Pancreas (tissue), 10 donors: Measurements from ENCODE around the gene ZNF831. TPM values are rescaled to one million over a fixed set of nuclear protein-coding genes. Genes with fewer than 3 reads are reported as not detected.

Source experiments
- ATAC-seq, 4 donors: fragments of 200-7000 bp; cut with Tn5 transposase; one replicate each; pipeline versions ENCODE4 v1.8.0 to v1.9.1; 2020; ENCODE audit warnings: mild to moderate bottlenecking in 4 of 4, moderate library complexity in 4 of 4
- DNase-seq, 6 donors: peaks; one replicate each; pipeline ENCODE4 v3.0.0-alpha.2; 2020
- FAIRE-seq: peaks from 2 replicates; lab custom pipeline; 2012; peaks lifted over from hg19 to GRCh38; lab: Jason Lieb, UNC
- H3K27ac ChIP-seq, 4 donors: fragments of 200-600 bp; sonication (generic); 1 replicate in 3 of 4; 2 replicates in 1 of 4; pipeline versions ENCODE4 v1.5.0 to v1.8.0; 2020
- H3K27me3 ChIP-seq, 4 donors: fragments of 200-600 bp; one replicate each; pipeline ENCODE4 v1.8.0; 2021
- H3K36me3 ChIP-seq, 3 donors: fragments of 200-600 bp; sonication (generic) in 1 of 3; one replicate each; pipeline versions ENCODE4 v1.5.0 to v1.8.0; 2020 to 2021
- H3K4me1 ChIP-seq, 3 donors: fragments of 200-600 bp; one replicate each; pipeline ENCODE4 v1.8.0; 2021
- H3K4me3 ChIP-seq, 4 donors: fragments of 200-600 bp; sonication (generic) in 2 of 4; one replicate each; pipeline versions ENCODE4 v1.5.0 to v1.8.0; 2020 to 2021
- H3K9me3 ChIP-seq, 4 donors: fragments of 200-600 bp; one replicate each; pipeline ENCODE4 v1.8.0; 2021
- CTCF ChIP-seq, 4 donors: fragments of 200-600 bp; sonication (generic) in 3 of 4; IDR thresholded peaks; one replicate each; pipeline versions ENCODE4 v1.5.0 to v1.8.0; 2021; ENCODE audit warnings: antibody characterized with exemption in 4 of 4
- WGBS, 2 donors: extraction: QIAGEN DNeasy Blood & Tissue Kit; methylation state at CpG; one replicate each; pipeline ENCODE4 v1.1.7; 2013; 5-methylcytosine and 5-hydroxymethylcytosine counted together
- intact Hi-C, 3 donors: fragments of 100-400 bp; cut with DNase I; formaldehyde crosslinking; loops; one replicate each; pipeline versions ENCODE4 v1.11.1 to v1.14.2; 2022
- polyA plus RNA-seq, 2 donors: library from polyadenylated mRNA; stranded (reverse); fragments of 200-250 nt; gene quantifications; one replicate each; pipeline ENCODE4 v1.2.3, GENCODE V29; 2013
- total RNA-seq, 6 donors: library from RNA; stranded (reverse); fragmentation: NEBNext Ultra II Directional in 4 of 6; extraction: Animal tissue kit (Norgen Biotek cat#: 25700) in 4 of 6; gene quantifications; one replicate each; pipeline versions ENCODE4 v1.2.1 to v1.2.4, GENCODE V29; 2021 to 2023
- donor health status: healthy with polysubstance abuse.
- donor health status: DM: no; HTN: no; CAD: no; lungs with moderate emphysema.
- donor health status: DM: no; HTN: no; CAD: no.
- donor health status: control.
- donor health status: control.
- donor health status: Bipolar disorder and iron deficiency.
- donor health status: DM: yes; HTN: yes; CAD: no.
- donor health status: DM: no; HTN: no; CAD: no.
- donor health status: DM: no; HTN: no; CAD: no.
- donor health status: DM: yes; HTN: yes; CAD: no.

The ZNF831 gene
- total and polyA plus RNA-seq, 8 donors = 0.04 to 0.23 (median 0.16) TPM

GRCh38 chr20:59131551-59132285 is 31.9 kb upstream of the ZNF831 start:
- no peak for FAIRE-seq
- WGBS, 2 donors = 53 to 63% methylated on average over 6 of the region's 6 CpGs
- Histone ChIP-seq H3K9me3 (no peaks in the 10 kb centered on the region), H3K36me3 (no peaks in the 10 kb centered on the region), H3K27me3 (no peaks in the 10 kb centered on the region), H3K27ac (no peak overlapping the region), H3K4me1 (no peaks in the 10 kb centered on the region), H3K4me3 (no peak overlapping the region)
- no peak for DNase-seq
- TF ChIP-seq CTCF (IDR thresholded peaks at IDR 0.05) = no peak
- no peak for ATAC-seq
- intact Hi-C loops = no loop called here

GRCh38 chr20:59134182-59134581 is 29.4 kb upstream of the ZNF831 start:
- FAIRE-seq (no peak), DNase-seq (no peak), ATAC-seq (no peak)
- no peak for TF ChIP-seq CTCF (IDR thresholded peaks at IDR 0.05)
- WGBS, 2 donors = 59 to 71% methylated on average over 5 of the region's 5 CpGs
- intact Hi-C loops = no loop called here
- H3K4me3 ChIP-seq = no peak overlapping the region
- H3K4me1 ChIP-seq = no peaks in the 10 kb centered on the region
- H3K27me3 ChIP-seq = no peaks in the 10 kb centered on the region
- H3K9me3 ChIP-seq = no peaks in the 10 kb centered on the region
- H3K27ac ChIP-seq = no peak overlapping the region
- no peaks in the 10 kb centered on the region for H3K36me3 ChIP-seq

- intact Hi-C loops = no loop called here
- no peak overlapping the region for H3K4me3 ChIP-seq
- no peak for DNase-seq
- no peaks in the 10 kb centered on the region for H3K9me3 ChIP-seq
- H3K27me3 ChIP-seq = no peaks in the 10 kb centered on the region
- FAIRE-seq = no peak
- H3K36me3 ChIP-seq = no peaks in the 10 kb centered on the region
- H3K4me1 ChIP-seq = no peaks in the 10 kb centered on the region
- no peak for ATAC-seq
- H3K27ac ChIP-seq = no peak overlapping the region
- WGBS, 2 donors = 71 to 80% methylated on average over 3 of the region's 3 CpGs
- TF ChIP-seq CTCF (IDR thresholded peaks at IDR 0.05) = no peak
These were observed 28.5 kb upstream of the ZNF831 start for GRCh38 chr20:59135093-59135492.

- no peak for ATAC-seq
- no peak for TF ChIP-seq CTCF (IDR thresholded peaks at IDR 0.05)
- Histone ChIP-seq H3K4me3 (no peak overlapping the region), H3K4me1 (no peaks in the 10 kb centered on the region), H3K27me3 (no peaks in the 10 kb centered on the region), H3K36me3 (no peaks in the 10 kb centered on the region), H3K9me3 (no peaks in the 10 kb centered on the region), H3K27ac (no peak overlapping the region)
- intact Hi-C loops = no loop called here
- 59 to 66% methylated on average over 3 of the region's 3 CpGs for WGBS, 2 donors
- no peak for DNase-seq
- FAIRE-seq = no peak
These were observed 27.6 kb upstream of the ZNF831 start for GRCh38 chr20:59136027-59136426.

- DNase-seq (no peak), FAIRE-seq (no peak), ATAC-seq (no peak)
- 59 to 79% methylated on average over 1 of the region's 1 CpG for WGBS, 2 donors
- intact Hi-C loops = no loop called here
- Histone ChIP-seq H3K9me3 (no peaks in the 10 kb centered on the region), H3K27ac (no peak overlapping the region), H3K36me3 (no peaks in the 10 kb centered on the region), H3K4me1 (no peaks in the 10 kb centered on the region), H3K27me3 (no peaks in the 10 kb centered on the region), H3K4me3 (no peak overlapping the region)
- no peak for TF ChIP-seq CTCF (IDR thresholded peaks at IDR 0.05)
These were observed 26.1 kb upstream of the ZNF831 start for GRCh38 chr20:59137532-59137931.
